ENCODE measurements around the gene INPP5A.
"Not testable (repeated sequence)": the region's sequence is repeated elsewhere in the genome, so short reads cannot be mapped to it uniquely, and the experiment has no call there.

The INPP5A gene

GRCh38 chr10:132503581-132504421, 33.8 kb upstream of the INPP5A start:
- no peak for DNase-seq (ENCODE audit: low read depth)

DNA sequence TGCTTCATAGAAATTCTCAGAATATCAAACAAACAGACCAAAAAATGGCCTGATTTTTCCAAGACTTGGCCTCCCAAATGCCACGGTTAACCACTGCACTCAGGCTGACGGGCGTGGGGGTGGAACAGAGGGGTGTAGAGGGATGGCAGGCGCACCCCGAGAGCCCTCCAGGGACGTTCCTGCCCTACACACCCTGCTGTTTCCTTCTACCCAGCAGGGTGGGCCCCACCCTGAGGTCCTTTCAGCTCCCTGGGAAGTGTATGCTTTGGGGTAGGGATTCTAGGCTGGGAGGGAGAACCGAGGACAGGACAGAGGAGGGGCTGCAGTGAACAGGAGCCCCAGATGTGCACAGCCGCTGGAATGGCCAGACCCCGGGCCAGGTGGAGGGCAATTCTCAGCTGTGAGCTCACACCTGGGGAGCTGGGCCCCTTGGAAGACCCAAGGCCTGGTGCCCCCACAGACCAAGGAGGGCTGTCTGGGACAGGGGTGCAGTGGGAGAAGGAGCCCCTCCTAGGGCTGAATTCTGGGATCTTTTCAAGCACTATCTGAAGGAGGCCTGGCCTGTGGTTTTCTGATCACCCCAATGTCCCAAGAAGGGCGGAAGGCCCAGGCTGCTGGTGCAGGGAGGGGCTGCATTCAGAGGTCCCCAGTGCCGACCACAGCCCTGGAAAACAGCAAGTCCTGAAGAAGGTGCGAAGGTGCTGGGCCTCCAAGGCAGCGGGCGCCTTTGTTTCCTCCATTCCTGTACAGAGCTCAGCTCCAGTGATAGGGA, 32.9 kb upstream of the INPP5A start:
- no peak for DNase-seq (ENCODE audit: low read depth)

GRCh38 chr10:132505546-132505945, 32.0 kb upstream of the INPP5A start:
- DNase-seq (ENCODE audit: low read depth): not testable (repeated sequence)

- DNase-seq (ENCODE audit: low read depth): no peak
Measured at GRCh38 chr10:132506711-132507408, 30.7 kb upstream of the INPP5A start.

- no peak for DNase-seq (ENCODE audit: low read depth)
Measured at GRCh38 chr10:132507409-132507955, 30.1 kb upstream of the INPP5A start.

DNA sequence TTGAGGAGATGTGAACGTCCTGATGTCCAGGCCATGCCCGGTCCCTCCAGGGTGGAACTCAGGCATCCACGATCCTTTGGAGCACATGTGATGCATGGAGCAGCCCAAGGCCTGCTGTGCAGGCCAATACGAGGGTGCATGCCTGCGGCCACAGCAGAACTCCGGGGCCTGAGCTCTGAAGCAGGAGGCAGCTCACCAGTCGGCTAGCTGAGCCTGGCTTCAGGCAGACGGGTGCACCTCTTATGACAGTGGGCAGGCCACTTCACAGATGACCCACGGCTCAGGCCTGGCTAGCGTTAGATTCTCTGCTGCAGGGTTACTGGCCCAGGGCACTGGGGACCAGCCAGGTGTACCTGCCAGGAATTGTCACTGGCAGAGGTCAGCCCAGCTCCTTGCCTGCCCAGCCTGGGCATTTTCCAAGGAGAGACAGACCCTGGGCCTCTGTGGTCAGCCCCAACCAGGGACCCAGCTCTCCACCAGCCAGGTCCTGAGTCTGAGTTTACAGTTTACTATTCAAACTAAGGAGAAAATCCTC, 29.6 kb upstream of the INPP5A start:
- DNase-seq (ENCODE audit: low read depth): no peak

DNA sequence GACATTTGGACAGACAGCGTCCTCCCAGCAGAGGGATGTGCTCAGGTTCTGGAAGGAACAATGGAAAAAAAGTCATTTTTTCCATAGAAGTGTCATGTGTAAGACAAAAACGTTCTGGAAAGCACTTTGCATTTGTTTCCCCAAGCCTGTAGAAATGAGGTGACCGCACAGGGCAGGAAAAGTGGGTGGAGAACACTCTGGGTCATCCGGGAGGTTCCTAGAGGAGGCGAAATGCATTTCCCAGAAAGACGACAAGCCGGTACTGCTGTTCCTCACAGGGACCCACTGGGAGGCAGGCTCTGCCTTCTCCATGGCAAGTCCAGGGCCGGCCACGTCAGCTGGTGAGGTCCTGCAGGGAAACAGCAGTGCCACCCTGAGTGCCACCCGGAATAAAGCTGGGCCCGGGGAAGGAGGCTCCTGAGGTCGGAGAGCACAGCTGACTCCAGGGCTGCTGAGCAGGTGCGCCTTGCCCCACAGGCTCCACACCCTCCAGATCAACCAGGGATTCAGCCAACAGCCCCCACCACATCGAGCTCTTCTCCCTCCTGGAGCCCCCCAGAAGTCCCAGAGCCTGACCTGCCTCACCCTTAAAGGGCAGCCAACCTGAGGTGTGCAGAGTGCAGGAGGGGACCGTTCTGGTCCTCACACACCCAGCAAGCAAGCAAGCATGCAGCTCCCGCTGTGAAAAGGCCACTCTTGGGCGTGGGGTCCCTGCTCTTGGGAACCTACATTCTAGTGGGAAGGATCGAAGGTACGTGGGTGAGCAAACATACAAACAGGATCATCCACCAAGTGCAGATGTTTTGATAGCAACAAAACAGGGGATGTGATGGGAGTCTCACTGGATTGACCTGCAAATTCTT, 28.8 kb upstream of the INPP5A start:
- no peak for DNase-seq (ENCODE audit: low read depth)

DNA sequence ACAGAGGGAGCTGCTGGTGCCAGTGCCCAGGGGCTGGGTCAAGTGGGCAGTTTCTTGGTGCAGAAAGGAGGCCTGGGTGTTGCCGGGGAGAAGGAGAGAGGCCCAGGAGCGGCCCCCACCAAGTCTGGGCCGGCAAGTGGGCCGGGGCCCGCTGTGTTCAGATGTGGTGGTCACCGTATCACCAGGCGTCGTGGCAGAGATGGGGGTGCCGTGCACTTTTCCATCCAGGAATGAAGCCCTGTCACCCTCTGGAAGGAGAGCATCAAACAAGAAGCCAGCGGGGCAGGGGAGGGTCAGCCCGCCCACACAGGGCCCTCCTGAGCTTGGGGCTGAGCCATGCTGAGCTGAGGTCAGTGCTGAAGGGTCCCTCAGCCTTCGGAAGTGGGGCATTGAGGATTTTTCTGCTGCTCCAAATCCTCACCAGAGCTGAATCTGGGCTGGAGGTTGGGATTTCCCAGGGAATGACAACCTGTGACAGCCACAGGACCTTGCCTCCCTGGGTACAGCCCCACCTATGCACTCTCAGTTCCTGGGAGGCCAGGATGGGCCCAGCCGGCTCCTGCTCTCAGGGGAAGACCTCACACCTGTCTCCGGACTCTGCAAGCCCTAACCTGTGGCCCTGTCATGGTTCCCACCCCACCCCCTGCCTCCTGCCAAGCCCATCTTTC, 27.9 kb upstream of the INPP5A start:
- no peak for DNase-seq (ENCODE audit: low read depth)

DNA sequence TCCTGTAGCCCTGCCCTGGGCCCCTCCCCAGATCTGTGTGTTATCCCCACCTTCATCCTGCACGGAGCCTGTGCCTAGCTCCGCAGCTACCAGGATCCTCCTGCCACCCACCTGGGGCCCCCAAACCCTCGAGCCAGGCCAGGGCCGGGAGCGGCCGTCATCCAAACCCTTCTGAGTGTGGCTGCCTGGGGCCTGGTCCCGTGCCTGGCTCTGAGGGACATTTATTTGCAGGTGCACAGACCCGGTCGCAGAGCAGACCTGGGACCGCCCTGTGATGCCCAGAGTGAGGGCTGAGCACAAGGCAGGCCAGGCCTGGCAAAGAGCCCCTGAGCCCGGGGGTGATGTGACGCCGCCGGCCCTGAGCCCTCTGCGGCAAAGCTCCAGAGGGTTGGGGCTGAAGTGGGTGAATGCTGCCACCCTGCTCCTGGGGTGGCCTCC, 27.4 kb upstream of the INPP5A start:
- DNase-seq (ENCODE audit: low read depth): no peak

DNA sequence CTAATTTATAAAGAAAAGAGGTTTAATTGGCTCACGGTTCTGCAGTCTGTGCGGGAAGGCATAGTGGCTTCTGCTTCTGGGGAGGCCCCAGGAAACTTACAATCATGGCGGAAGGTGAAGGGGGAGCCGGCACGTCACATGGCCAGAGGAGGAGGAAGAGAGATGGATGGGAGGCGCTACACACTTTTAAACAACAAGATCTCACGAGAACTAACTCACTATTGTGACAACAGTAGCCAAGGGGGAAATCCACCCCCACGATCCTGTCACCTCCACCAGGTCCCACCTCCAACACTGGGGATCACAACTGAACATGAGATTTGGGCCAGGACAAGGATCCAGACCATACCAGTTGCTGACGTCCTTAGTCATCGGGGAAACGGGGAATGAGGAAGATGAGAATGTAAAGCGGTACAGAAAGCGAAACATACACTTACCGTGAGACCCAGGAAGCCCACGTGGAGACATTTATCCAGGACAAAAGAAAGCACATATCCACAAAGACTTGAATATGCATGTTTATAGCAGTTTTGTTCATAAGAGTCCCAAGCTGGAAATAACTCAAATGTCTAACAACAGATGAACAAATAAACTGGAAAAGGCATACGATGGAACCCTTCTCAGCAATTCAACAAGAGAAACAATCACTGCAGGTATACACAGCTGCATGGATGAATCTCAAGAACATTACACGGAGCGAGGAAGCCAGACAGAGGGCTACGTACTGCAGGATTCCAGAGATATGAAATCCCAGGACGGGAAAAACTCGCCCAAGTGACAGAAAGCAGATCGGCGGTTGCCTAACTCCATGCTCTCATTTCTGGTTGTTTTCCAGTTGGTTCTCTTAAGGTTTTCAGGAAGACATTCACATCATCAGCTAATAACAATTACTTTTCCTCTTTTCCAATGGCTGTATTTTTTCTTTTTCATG, 26.2 kb upstream of the INPP5A start:
- no peak for DNase-seq (ENCODE audit: low read depth)

- DNase-seq (ENCODE audit: low read depth): no peak
Measured at GRCh38 chr10:132512052-132512442, 25.5 kb upstream of the INPP5A start.

DNA sequence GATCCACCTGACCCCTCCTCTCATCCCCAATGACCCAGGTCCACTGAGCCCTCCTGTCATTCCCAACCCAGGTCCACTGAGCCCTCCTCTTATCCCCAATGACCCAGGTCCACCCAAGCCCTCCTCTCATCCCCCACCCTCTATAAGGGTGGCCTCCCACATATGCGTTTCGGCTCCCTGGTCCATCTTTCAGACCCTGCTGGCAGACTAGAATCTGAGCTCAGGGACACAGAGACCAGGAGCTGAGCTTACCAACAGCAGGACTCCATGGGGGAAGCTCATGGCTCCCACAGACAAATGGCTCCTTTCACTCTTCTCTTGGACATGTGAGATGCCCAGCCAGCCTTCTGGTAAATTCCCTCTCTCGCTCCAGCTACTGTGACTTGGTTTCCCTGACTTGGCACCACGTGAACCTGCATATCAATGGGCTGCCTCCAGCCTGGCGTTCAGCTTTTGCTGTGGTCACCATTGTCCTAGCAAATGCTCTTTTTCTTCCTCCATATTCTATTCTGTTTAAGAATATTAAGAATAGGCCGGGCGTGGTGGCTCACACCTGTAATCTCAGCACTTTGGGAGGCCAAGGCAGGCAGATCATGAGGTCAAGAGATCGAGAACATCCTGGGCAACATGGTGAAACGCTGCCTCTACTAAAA, 24.8 kb upstream of the INPP5A start:
- DNase-seq (ENCODE audit: low read depth): no peak

GRCh38 chr10:132514821-132515520, 22.6 kb upstream of the INPP5A start:
- DNase-seq (ENCODE audit: low read depth): no peak

GRCh38 chr10:132515811-132516726, 21.5 kb upstream of the INPP5A start:
- DNase-seq (ENCODE audit: low read depth): no peak

DNA sequence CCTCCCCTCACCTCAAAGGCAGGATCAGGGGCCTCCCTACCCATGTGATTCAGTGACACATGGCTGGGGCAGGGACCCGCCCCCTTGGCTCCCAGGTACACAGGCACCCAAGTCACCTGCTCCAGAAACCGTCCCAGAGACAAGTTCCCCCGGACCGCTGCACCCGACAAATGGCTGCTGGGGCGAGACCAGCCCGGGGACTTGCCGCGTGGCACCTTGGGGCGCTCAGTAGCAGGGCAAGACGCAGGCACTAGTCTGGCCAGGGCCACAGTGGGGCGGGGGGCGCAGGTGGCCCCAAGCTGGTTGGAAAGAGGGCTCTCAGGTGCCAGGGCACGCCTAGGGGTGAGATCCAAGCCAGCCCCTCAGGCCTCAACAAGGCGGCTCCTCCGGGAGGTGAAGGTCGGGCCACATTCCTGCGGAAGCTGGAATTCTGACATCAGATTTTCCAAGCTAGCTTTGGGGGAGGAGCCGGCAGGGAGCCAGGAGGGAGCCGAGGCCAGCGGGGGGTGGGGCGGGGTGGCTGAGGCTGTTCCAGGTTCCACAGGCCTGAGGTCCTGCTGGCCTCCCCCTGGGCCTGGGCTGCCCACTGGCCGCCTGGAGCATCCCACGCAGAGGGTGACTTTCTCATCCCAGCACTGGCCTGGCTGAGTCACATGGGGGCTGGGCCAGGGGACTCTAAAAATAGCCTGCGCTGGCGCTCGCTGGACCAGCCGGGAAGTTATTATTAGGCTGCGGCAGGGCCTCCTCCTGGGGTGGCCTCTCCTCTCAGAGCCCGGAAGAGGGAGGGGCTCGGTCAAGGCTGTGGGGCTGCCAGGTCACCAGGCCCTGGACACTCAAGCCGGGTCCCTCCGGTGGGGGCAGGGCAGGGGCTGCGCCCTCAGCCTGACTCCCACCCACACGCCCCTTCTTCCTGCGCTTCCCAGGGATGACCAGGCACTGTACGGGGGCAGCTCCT, 20.5 kb upstream of the INPP5A start:
- no peak for DNase-seq (ENCODE audit: low read depth)

GRCh38 chr10:132517951-132518521, 19.6 kb upstream of the INPP5A start:
- DNase-seq (ENCODE audit: low read depth): no peak
